NB4 (cell line): ENCODE measurements around the gene ARPC1A.

Experiments
- DNase-seq: peaks from one replicate; pipeline ENCODE4 v3.0.0; 2010; ENCODE audit warnings: low read depth
- H3K4me3 ChIP-seq: one replicate; pipeline ENCODE4 v1.5.1; 2011; ENCODE audit warnings: mild to moderate bottlenecking, low read depth, low read length, moderate library complexity
- CTCF ChIP-seq: IDR thresholded peaks from one replicate; pipeline ENCODE4 v1.5.1; 2012; ENCODE audit warnings: low read depth, low read length
- MAX ChIP-seq: IDR thresholded peaks from 2 replicates; pipeline ENCODE4 v1.6.1; 2011; ENCODE audit warnings: low read depth, low read length
- MYC ChIP-seq: IDR thresholded peaks from 2 replicates; pipeline ENCODE4 v1.6.1; 2011; ENCODE audit warnings: low read depth, low read length
- POLR2A ChIP-seq: IDR thresholded peaks from 2 replicates; pipeline ENCODE4 v1.6.1; 2011; ENCODE audit warnings: mild to moderate bottlenecking; ENCODE audit not compliant: insufficient read length; ENCODE audit errors: extremely low read depth

ARPC1A gene

GRCh38 chr7:99397297-99397983 lies 71.7 kb downstream of the ARPC1A start:
- DNase-seq = no peak
- no peak overlapping the region for H3K4me3 ChIP-seq
- TF ChIP-seq CTCF = no peak
- no peak for TF ChIP-seq MAX
- no peak for TF ChIP-seq POLR2A
- TF ChIP-seq MYC = no peak

- TF ChIP-seq MAX (no peak), POLR2A (peak; percentile 12)
- no peak for DNase-seq
- H3K4me3 ChIP-seq = no peak overlapping the region
Measured at GRCh38 chr7:99398891-99399445, 73.3 kb downstream of the ARPC1A start.

- DNase-seq = no peak
- TF ChIP-seq CTCF (no peak), MAX (no peak), POLR2A (no peak), MYC (no peak)
- H3K4me3 ChIP-seq = no peak overlapping the region
Measured at GRCh38 chr7:99399597-99399996, 73.9 kb downstream of the ARPC1A start.

- TF ChIP-seq MYC = no peak
- no peak for TF ChIP-seq POLR2A
- TF ChIP-seq CTCF = no peak
- TF ChIP-seq MAX = no peak
- DNase-seq = no peak
- H3K4me3 ChIP-seq = no peak overlapping the region
Measured at GRCh38 chr7:99402854-99403253, 77.2 kb downstream of the ARPC1A start.

- no peak for DNase-seq
- TF ChIP-seq CTCF (no peak), MYC (no peak), MAX (no peak), POLR2A (no peak)
- no peak overlapping the region for H3K4me3 ChIP-seq
Measured at GRCh38 chr7:99403764-99404163, 78.1 kb downstream of the ARPC1A start.

GRCh38 chr7:99404235-99404976 lies 78.7 kb downstream of the ARPC1A start:
- no peak overlapping the region for H3K4me3 ChIP-seq
- DNase-seq = no peak
- no peak for TF ChIP-seq MAX
- no peak for TF ChIP-seq CTCF
- no peak for TF ChIP-seq POLR2A
- no peak for TF ChIP-seq MYC
